ENCODE measurements around the gene SPATA3. TPM values are rescaled to one million over a fixed set of nuclear protein-coding genes. Genes with fewer than 3 reads are reported as not detected.

SPATA3 gene
- total and polyA plus RNA-seq, 2 donors (not counting 1 experiment from before 2014, with no cell fraction given) = not detected

DNA sequence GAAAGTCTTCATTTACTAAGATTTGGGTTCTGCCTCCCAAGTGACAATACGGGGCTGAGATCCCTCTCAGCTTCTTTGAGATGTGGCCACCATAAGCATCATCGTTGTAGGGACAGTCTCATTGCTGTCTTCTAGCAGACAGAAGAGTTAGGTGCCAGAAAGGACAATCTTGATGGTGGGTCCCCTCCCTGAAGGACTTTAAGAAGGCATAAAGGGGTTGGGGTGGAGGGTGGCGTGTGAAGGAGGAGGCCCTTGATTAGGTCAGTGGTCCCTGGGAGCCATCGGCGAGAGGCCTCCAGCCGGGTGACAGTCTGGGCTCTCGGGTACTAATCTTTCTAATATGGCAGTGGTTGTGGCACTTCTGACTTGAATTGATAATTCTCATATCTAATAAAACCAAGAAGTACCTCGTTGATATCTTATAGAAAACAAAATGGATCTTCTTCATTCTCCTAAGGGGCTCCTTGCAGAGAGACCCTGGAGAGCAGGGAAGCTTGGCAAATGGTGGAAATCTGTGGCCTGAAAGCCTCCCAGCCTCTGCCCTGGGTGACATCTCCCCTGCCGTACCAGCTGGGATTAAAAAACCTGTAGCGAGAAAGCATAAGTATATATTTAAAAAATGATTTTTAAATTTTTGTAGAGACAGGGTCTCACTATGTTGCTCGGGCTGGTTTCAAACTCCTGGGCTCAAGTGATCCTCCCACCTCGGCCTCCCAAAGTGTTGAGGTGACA lies 53.5 kb downstream of the SPATA3 start:
- Histone ChIP-seq H2AFZ (ENCODE audit: low read length) (no peak overlapping the region), H4K20me1 (ENCODE audit: control insufficient read depth, extremely low read depth, insufficient read depth, low read length) (no peaks in the 10 kb centered on the region), H3K36me3 (ENCODE audit: control insufficient read depth, insufficient read depth, low read length) (no peaks in the 10 kb centered on the region), H3K4me3 (replicated peaks in 1 of 4; ENCODE audit: control extremely low read depth in 1 of 4, insufficient read depth in 1 of 4, low read depth in 3 of 4, low read length in 4 of 4) (no peak overlapping the region), H3K27me3 (ENCODE audit: control insufficient read depth, insufficient read depth, low read length) (no peaks in the 10 kb centered on the region), H3K9me3 (ENCODE audit: control insufficient read depth, insufficient read depth, low read depth, low read length) (no peaks in the 10 kb centered on the region), H3K9ac (ENCODE audit: insufficient read depth, low read length) (no peak overlapping the region), H3K4me1 (ENCODE audit: control insufficient read depth, extremely low read depth, insufficient read depth, low read length) (no peaks in the 10 kb centered on the region), H3K27ac (ENCODE audit: insufficient read depth, low read length) (no peak overlapping the region), H3K79me2 (ENCODE audit: control insufficient read depth, insufficient read depth, low read length) (no peaks in the 10 kb centered on the region), H3K4me2 (ENCODE audit: extremely low read depth, insufficient read depth, low read length) (no peak overlapping the region)
- DNase-seq (ENCODE audit: low read depth in 2 of 2) = no peak
- TF ChIP-seq EZH2 (IDR thresholded peaks at IDR 0.05; ENCODE audit: low read length, missing control alignments) = no peak
- TF ChIP-seq, protein P1, sequence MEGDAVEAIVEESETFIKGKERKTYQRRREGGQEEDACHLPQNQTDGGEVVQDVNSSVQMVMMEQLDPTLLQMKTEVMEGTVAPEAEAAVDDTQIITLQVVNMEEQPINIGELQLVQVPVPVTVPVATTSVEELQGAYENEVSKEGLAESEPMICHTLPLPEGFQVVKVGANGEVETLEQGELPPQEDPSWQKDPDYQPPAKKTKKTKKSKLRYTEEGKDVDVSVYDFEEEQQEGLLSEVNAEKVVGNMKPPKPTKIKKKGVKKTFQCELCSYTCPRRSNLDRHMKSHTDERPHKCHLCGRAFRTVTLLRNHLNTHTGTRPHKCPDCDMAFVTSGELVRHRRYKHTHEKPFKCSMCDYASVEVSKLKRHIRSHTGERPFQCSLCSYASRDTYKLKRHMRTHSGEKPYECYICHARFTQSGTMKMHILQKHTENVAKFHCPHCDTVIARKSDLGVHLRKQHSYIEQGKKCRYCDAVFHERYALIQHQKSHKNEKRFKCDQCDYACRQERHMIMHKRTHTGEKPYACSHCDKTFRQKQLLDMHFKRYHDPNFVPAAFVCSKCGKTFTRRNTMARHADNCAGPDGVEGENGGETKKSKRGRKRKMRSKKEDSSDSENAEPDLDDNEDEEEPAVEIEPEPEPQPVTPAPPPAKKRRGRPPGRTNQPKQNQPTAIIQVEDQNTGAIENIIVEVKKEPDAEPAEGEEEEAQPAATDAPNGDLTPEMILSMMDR (conservative IDR thresholded peaks at IDR 0.05 in 1 of 2, IDR thresholded peaks at IDR 0.05 in 1 of 2; ENCODE audit: low read depth in 1 of 2, low read length in 2 of 2) = no peak

DNA sequence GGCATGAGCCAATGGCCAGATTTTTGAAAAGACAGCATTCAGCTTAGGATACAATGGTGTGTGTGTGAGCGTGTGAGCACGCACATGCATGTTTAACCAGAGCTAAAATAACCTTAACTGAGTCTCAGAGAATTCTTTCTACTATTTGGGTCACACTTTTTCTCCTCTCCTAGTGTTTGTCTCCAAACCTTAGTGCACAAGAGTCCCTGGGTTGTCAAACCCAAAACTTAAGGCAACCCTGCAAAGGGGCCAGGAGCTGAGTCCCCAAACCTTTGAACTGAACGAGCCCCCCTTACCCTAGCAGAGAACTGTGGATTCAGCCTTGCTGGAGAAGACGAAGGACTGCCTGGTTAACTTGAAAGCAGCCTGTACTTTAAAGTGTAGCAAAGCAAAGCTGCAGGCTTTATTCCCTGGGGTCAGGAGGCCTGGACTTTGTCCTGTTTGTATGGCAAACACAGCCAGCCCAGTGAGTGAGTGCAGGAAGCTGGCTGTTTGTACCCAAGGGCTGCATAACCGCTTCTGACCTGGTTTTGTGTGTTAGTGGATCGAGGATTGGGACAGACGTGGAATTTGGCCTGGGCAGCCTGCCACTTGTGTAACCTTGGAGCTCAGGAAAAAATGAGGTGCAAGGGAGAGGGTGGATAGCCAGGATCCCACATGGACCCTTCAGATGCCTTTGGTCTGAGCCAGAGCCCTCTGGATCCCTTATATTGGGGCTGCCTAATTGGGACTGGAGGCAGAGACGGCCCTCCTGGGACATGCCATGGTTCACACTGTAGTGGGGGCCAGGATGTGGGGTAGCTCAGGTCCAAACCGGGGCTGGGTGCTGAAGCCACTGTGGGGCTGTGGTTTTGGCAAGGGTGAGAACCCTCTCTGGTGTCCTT lies 54.3 kb downstream of the SPATA3 start:
- TF ChIP-seq, protein P1 (conservative IDR thresholded peaks at IDR 0.05 in 1 of 2, IDR thresholded peaks at IDR 0.05 in 1 of 2; ENCODE audit: low read depth in 1 of 2, low read length in 2 of 2) = no peak
- TF ChIP-seq EZH2 (IDR thresholded peaks at IDR 0.05; ENCODE audit: low read length, missing control alignments) = no peak
- Histone ChIP-seq H3K4me3 (replicated peaks in 1 of 4; ENCODE audit: control extremely low read depth in 1 of 4, insufficient read depth in 1 of 4, low read depth in 3 of 4, low read length in 4 of 4) (no peak overlapping the region), H3K9ac (ENCODE audit: insufficient read depth, low read length) (no peak overlapping the region), H3K79me2 (ENCODE audit: control insufficient read depth, insufficient read depth, low read length) (no peaks in the 10 kb centered on the region), H3K9me3 (ENCODE audit: control insufficient read depth, insufficient read depth, low read depth, low read length) (no peaks in the 10 kb centered on the region), H4K20me1 (ENCODE audit: control insufficient read depth, extremely low read depth, insufficient read depth, low read length) (no peaks in the 10 kb centered on the region), H3K27me3 (ENCODE audit: control insufficient read depth, insufficient read depth, low read length) (no peaks in the 10 kb centered on the region), H3K27ac (ENCODE audit: insufficient read depth, low read length) (no peak overlapping the region), H3K4me1 (ENCODE audit: control insufficient read depth, extremely low read depth, insufficient read depth, low read length) (no peaks in the 10 kb centered on the region), H2AFZ (ENCODE audit: low read length) (no peak overlapping the region), H3K36me3 (ENCODE audit: control insufficient read depth, insufficient read depth, low read length) (no peaks in the 10 kb centered on the region), H3K4me2 (ENCODE audit: extremely low read depth, insufficient read depth, low read length) (no peak overlapping the region)
- DNase-seq (ENCODE audit: low read depth in 2 of 2) = no peak

DNA sequence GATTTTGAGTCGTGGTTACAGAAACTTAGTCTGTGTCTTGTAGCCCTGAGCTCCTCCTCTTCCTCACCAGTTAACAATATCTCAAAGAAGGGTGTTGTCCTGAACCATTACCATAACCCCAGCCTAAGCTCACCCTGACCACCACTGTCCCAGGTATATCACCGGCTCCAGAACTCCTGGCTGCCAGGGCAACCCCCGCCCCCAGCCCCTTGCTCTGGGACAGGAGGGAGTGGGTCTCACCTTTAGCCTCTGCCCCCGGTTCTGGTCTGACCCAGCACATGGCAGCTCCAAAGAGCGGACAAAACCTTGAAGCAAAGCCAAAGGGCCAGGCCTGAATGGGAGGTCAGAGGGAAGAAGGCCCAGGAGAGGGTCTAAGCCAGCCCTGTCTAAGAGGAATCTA lies 55.2 kb downstream of the SPATA3 start:
- no peak overlapping the region for H3K4me2 ChIP-seq (ENCODE audit: extremely low read depth, insufficient read depth, low read length)
- H3K27me3 ChIP-seq (ENCODE audit: control insufficient read depth, insufficient read depth, low read length) = no peaks in the 10 kb centered on the region
- H4K20me1 ChIP-seq (ENCODE audit: control insufficient read depth, extremely low read depth, insufficient read depth, low read length) = no peaks in the 10 kb centered on the region
- TF ChIP-seq EZH2 (IDR thresholded peaks at IDR 0.05; ENCODE audit: low read length, missing control alignments) = no peak
- H3K4me1 ChIP-seq (ENCODE audit: control insufficient read depth, extremely low read depth, insufficient read depth, low read length) = no peaks in the 10 kb centered on the region
- DNase-seq (ENCODE audit: low read depth in 2 of 2) = no peak
- no peak overlapping the region for H3K4me3 ChIP-seq (replicated peaks in 1 of 4; ENCODE audit: control extremely low read depth in 1 of 4, insufficient read depth in 1 of 4, low read depth in 3 of 4, low read length in 4 of 4)
- no peak overlapping the region for H3K9ac ChIP-seq (ENCODE audit: insufficient read depth, low read length)
- no peak overlapping the region for H3K27ac ChIP-seq (ENCODE audit: insufficient read depth, low read length)
- no peak overlapping the region for H2AFZ ChIP-seq (ENCODE audit: low read length)
- no peaks in the 10 kb centered on the region for H3K79me2 ChIP-seq (ENCODE audit: control insufficient read depth, insufficient read depth, low read length)
- H3K9me3 ChIP-seq (ENCODE audit: control insufficient read depth, insufficient read depth, low read depth, low read length) = no peaks in the 10 kb centered on the region
- no peaks in the 10 kb centered on the region for H3K36me3 ChIP-seq (ENCODE audit: control insufficient read depth, insufficient read depth, low read length)
